ENCODE data around the gene CRYBB1.

Gene CRYBB1

DNA sequence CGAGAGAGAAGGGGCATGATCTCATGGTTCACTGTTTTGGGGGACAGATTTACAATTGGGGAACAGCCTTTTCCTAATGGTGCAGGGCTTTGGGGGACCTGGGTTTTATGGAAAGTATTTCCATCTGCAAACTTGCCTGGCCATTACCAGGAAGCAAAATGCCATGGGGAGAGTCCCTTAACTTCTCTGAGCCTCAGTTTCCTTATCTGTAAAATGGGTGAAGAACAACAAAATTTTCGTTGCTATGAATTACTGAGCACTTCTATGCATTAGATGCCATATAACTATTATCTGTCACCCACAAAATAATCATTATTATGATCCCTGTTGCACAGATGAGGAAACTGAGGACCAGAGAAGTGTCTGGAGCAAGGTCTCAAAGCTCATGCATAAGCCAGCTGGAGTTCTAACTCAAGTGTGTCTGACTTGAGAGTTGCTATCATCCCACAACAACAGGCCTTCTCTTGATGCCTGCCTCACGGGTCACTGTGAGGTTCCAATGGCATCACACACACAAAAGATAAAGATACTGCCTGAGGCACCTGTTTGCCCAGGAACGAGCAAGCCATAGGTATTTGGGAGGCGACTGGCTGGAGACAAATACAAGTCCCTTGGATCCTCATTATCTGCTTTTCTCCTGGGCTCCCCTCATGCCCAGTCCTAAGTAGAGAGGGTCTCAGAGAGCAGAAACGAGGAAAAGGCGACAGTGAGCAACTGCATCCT lies 43.7 kb downstream of the CRYBB1 start:
- DNase-seq = no peak

DNA sequence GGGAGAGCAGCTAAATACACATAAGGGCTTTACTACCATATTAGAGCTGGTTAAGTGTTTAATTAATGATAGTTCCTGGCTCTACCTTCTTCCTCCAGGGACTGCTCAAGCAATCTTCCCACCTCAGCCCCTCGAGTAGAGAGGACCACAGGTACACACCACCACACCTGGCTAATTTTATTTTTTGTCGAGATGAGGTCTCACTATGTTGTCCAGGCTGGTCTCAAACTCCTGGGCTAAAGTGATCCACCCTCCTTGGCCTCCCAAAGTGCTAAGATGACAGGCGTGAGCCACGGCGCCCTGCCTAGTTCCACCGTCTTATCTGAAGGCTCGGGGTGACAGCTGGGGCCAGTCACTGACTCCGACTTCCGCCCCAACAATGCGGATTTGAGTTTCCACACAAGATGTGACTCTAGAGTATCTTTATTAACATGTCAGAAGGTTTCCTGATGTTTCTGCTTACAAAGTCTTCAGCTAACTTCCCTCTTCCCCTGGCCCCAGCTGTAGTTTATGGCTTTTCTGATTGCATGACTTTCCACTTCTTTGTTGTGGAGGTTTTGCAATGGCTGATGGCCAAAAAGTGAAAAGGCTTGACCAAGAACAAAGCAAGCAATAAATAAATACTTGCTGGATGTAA lies 44.7 kb downstream of the CRYBB1 start:
- DNase-seq = no peak

DNA sequence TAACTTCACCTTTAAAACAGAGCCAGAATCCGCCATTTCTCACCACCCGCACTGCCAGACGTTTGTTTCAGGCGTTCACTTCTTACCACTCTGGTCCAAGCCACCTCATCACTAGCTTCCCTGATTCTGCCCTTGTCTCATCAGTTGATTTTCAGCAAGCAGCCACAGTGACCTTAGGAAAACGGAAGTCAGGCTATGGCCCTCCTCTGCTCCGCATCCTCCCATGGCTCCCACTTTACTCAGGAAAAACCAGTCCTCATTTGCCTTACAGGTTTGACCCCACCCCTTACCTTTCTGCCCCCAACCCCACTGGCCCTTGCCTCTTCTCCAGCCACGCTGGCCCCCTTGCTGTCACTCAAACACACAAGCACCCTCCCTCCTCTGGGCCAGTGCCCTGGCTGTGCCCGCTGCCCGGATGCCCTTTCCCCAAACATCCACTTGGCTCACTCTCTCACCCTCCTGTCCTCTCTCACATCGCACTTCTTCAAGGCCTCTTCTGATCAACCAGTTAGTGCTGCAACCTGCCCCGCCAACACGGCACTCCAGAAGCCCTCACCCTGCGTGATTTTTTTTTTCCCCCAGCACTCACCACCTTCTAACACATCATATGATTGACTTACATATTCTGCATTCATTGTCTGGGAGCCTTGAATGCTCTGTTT lies 46.8 kb downstream of the CRYBB1 start:
- no peak for DNase-seq

DNA sequence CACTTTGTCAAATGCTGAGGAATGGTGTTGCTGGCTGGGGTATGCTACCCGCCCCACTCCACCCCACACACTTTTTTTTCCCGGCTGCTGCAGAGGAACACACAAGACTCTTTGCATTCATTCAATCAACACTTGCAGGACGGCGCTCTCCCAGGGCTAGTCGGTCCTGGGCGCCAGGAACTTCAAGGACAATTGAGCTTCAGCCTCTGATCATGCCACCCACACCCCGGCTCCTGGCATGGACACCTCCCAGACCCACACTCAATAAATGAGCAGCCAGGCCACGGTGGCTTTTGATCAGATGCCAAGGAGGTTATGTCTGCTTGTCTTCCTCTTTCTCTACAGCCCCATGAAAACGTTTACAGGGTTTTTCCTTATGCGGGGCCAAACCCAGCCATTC lies 47.7 kb downstream of the CRYBB1 start:
- DNase-seq = no peak

DNA sequence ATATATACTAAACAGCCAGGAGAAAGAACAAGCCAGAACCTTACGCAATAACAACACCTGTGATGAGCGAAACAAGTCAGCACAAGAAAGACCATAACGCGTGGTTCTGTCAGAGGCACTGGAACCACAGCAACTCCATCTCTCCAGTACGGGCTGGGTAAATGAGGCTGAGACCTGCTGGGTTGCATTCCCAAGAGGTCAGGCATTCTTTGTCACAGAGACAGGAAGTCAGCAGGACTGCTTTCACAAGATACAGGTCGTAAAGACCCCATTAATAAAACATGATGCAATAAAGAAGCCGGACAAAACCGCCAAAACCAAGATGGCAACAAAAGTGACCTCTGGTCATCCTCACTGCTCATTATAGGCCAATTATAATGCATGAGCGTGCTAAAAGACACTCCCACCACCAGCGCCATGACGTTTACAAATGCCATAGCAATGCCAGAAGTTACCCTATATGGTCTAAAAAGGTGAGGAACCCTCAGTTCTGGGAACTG lies 49.6 kb downstream of the CRYBB1 start:
- DNase-seq = no peak

DNA sequence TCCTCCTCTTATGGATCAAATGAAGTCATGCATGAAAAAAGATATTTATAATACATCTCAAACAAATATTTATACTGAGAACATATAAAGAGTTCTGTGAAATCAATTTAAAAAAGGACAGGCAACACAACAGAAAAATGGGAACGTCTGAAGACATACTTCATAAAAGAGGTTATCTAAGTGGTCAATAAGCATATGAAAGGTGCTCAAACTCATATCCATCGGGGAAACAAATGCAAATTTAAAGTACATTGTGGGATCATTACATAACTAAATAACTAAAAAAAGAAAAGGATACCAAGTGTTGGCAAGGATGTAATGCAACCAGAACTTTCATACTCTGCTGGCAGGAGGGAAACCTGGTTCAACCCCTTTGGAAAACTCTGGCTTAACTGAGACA lies 50.2 kb downstream of the CRYBB1 start:
- DNase-seq = no peak

DNA sequence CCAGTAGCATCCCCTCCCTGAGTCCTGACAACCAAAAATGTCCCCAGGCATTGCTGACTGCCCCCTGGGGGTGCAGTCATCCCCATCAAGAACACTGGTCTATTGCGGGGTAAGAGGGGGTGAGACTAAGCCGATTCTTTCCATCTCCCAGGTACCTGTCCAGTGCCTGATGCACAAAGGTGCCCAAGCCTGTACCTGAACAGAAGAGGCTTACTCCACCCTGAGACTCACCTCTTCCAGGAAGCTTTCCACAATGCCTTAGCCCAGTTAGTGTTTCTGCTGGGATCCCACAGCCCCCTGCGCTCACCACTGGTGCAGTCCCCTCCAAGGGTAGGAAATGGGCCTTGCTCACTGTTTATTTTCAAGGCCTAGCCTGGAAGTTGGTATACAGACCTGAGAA lies 50.8 kb downstream of the CRYBB1 start:
- DNase-seq = no peak

DNA sequence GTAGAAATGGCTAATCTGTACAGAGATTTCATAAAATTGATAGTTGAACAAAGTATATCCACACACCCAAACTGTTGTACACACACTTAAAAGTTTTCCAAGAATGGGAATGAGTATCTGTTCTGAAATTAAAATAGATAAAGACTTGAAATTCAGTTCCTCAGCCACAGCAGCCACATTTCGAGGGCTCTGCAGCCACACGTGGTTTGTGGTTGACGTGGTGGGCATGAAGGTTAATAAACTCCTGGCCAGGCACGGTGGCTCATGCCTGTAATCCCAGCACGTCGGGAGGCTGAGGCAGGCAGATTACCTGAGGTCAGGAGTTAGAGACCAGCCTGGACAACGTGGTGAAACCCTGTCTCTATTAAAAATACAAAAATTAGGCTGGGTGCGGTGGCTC lies 51.9 kb downstream of the CRYBB1 start:
- DNase-seq = no peak

DNA sequence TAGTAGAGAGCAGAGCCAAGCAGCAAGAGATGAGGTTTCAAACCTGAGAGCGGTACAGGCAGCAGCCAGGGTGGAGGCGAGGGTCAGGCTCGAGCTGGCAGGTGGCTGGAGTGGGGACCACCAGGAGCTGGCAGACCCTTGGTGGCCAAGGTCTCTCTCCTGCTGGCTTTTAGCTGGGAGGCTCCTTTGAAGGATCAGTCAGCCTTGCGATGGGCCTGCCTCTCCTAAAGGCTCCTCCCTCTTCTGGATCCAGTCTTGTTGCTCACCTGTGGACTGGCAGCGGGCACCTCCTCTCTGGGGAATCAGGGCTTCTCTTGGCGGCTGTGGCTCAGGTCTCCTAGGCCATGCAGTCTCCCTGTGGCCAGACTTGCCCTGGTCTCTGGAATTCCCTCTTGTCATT lies 52.6 kb downstream of the CRYBB1 start:
- no peak for DNase-seq

DNA sequence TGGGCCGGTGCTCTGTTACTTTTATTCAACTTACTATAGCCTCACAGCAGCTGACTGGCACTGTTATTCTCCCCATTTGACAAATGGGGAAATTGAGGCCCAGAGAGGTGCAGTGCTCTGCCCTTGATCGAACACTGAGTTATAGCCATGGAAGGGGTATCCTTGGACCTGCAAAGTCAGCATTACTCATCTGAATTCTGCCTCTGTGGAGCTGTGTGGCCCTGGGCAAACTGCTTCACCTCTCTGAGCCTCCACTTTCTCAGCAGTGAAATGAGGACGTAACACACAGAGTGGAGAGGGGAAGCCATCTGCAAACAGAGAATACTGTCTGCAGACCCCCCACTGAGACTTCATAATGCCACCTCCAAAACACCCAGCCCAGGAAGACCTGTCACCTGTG lies 53.2 kb downstream of the CRYBB1 start:
- no peak for DNase-seq

DNA sequence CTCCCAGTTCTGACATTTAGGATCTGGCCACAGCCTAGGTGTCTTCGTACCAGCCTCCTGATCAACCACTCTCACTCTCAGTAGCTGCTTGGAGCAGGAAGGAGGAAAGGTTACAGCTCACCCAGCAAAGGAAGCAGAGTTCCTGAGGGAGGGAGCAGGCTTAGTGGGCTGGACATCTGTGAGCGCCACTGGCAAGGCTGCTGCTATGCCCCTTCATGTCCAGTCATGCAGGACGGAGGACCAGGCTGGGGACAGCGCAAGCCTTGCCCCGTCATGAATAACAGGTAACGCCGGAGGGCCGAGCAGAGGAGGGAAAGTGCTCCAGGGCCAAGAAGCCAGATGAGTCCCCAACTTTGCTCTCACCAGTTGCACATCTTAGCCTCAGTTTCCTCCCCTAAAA lies 53.6 kb downstream of the CRYBB1 start:
- no peak for DNase-seq

DNA sequence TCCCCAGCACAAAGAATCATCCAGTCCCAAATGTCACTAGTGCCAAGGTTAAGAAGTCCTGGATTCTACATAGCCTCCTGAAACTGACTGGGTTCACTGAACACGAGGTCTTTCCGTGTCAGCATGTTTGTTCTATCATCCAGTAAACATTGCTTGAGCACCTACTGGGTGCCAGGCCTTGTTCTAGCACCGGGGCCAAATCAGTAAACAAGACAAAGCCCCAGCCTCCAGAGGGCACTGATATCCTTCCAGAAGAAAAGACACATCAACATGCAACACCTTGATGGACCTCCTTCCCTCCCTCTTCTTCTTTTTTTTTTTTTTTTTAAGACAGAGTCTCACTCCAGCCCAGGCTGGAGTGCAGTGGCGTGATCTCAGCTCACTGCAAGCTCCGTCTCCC lies 54.8 kb downstream of the CRYBB1 start:
- no peak for DNase-seq

DNA sequence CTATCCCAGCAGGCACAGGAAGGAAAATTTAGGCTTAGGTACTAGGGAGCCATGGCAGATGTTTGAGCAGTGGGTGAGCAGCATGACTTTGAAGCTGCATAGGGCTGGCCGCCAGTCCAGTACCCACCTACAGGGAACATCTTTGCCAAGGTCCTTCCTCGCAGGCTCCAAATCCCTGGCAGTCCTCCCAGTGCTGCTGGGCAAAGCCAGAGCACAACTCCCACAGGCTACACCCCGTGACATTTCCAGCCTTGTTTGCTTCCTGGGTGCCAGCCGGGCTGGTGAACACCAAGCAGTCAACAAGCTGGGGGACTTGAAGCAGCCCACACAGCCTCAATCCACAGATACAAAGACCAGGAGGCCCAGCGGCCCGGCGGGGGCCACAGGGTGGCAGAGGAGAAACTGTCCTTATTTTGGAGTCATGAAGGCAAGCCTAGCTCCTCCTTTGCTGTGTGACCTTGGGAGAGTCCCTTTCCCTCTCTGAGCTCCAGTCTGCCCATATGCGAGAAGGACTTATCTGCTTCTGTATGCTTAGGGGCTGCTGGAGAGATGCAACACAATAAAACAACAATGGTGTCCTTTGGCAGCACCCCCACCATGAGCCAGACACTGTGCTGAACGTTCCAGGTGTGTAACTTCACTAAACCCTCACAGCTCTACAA lies 55.9 kb downstream of the CRYBB1 start:
- DNase-seq = no peak

DNA sequence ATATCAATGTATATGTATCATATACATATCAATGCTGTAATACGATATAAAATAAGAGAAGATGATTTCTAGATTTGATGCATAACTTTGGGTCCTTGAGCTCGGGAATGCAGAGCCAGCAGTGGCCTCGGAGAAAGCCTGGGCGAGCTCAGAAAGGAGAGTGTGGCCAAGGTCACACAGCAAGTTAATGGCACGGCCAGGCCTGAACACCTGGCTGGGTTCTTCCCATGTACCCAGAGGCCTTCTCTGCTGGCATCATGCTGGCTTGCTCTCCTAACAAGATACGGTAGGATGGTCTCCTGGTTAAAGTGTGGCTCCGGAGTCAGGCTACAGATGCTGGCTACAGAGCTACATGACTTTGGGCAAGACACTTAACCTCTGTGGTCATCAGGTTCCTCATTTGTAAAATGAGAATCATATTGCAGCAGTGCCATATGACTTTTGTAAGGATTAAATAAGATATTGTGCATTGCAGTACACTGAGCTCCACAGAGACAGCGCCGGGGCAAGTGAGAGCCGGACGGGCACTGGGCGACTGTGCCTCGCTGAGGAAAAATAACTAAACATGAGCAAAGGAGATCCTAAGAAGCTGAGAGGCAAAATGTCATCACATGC lies 57.8 kb downstream of the CRYBB1 start:
- DNase-seq = no peak

DNA sequence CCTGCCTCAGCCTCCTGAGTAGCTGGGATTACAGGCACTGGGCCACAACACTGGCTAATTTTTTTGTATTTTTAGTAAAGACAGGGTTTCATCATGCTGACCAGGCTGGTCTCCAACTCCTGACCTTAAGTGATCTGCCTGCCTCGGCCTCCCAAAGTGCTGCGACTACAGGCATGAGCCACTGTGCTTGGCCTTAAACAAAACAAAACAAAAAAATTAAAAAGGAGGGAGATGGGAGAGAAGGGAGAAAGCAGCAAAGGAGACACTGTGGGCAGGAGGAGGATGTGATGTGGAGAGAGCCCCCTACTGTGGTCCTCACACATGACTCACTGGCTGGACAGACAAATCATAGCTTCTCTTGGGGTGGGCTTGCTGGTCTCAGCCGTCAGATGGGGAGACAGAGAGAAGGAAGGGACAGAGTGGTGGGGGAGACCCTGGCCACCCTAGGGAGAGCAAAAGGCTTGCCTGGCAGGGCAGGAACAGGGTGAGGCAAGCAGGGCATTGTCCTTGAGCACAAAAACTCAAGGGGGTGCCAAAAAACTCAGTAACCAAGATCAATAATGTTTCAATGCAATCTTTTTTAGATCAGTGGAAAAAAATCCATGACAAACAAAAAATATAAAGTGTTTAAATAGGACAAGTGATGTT lies 59.5 kb downstream of the CRYBB1 start:
- no peak for DNase-seq

DNA sequence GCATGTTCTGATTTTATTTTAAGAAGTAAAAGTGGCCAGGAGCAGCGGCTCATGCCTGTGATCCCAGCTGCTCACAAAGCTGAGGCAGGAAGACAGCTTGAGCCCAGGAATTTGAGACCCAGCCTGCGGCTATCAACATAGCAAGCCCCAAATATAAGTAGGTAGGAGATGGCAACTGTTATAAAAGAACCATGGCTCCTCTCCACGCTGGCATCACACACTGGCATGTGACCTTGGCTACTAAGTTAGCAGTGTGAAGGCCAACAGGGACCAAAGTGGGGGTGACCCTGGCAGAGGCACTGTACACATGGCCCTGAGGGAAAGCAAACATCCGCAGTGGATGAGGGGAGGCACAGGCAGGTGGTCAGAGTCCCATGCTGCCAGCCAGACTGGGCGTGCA lies 60.9 kb downstream of the CRYBB1 start:
- no peak for DNase-seq

DNA sequence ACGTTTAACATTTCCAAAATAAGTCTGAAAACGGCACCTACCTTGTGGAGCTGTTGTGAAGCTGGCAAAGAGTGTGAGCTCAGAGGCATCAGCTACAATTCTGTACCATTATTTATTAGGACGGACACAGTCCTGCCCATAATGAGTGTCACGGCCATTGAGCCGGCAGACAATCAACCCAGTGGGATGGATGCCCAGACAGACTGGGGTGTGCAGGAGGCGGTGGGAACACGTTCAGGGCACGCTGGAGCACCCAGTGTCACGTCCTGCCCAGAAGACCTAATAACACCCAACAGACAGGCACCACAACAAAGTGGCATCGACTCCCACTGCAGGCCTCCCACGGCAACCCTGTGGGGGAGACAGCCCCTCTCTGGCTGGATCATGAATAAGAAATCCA lies 62.3 kb downstream of the CRYBB1 start:
- no peak for DNase-seq

DNA sequence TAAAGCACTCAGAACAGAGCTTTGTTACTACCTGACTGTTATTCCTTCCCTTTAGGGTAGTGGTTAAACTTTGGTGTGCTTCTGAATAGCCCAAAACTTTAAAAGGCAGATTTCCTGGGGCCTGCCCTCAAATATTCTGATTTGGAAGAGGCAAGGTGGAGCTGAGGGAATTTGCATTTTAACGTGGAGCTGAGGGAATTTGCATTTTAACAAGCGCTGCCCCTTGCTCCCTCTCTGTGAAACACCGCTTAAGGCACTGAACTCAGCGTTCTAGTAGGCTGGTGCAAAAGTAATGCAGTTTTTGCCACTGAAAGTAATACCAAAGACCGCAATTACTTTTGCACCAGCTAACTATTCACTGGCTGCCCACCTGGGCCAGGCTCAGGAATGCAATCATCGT lies 62.9 kb downstream of the CRYBB1 start:
- DNase-seq = no peak

DNA sequence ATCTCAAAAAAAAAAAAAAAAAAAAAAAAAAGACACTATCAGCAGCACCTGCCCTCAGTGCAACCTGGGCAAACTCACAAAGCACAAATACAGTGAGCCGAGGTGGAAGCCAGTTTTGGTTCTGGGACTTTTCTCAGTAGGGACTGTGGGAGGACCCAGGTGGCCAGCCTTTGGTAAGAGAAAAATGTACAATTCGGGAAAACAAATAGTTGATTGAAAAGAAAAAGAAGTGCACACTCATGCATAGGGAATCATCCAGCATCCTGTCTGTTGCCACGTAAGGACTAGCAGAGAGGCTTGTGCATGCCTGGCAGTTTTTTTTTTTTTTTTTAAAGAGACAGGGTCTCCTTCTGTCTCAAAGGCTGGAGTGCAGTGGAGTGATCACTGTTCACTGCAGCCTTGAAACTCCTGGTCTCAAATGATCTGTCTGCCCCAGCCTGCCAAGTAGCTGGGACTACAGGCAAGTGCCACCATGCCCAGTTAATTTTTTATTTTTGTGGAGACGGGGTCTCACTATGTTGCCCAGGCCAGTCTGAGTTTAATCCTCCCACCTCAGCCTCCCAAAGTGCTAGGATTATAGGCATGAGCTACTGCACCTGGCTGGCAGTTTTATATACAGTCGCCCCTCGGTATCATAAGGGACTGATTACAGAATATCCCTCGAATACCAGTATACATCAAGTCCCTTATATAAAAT lies 64.6 kb downstream of the CRYBB1 start:
- DNase-seq = peak; percentile 55

DNA sequence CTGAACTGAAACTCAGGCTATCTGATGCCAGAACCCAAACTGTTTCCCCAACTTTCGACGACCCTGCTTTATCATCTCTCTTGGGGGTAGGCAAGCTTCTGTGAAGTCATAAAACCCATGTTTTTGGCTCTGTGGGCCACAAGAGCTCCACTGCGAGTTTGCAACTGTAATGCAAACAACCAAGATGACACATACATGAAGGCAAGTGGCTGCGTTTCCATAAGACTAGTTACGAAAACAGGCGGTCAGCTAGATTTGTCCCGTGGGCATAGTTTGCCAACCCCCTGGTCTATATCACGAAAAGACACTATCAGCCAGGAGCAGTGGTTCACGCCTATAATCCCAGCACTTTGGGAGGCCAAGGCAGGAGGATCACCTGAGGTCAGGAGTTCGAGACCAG lies 65.4 kb downstream of the CRYBB1 start:
- DNase-seq = no peak

DNA sequence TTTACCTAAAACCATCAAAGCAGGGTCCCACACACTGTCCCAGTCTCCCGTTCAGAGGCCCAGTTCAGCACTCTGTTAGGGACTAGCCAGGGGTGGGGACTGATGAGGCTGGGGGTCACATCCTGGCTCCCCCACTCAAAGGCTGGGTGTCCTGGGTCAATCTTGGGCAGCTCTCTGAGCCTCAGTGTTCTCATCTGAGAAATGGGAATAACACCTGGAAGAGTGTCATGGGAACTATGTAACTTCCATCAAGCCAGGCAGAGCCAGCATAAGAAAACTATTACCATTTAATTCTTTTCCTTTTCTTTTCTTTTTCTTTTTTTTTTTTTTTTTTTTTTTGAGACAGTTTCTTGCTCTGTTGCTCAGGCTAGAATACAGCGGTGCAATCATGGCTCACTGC lies 66.3 kb downstream of the CRYBB1 start:
- no peak for DNase-seq

DNA sequence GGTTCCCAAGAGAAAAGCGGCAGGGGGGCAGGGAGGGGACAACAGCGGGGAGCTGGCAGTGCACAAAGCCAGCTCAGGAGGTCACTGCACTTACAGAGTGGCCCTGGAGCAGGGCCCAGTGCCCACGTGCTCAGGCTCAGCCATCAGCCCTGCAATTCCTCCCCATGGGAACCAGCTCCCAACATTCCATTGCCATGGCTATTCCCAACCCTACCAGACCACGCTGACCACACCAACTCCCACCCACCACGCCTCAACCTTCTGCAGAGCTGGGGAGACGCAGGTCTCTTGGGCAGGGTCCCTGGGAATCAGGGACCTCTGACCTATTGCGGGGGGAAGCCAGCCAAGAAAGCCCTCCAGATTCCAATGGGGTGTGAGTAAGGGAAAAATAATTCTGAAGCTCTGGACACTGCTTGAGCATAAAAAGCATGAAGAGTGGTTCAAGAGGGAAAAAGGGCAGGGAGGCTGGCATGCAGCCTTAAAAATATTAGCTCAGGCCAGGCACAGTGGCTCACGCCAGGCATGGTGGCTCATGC lies 67.3 kb downstream of the CRYBB1 start:
- no peak for DNase-seq
